Muscle layer of duodenum (tissue), 2 donors: ENCODE measurements around the gene EPAS1.
A peak's percentile ranks its signal among the peaks of the same experiment; 100 is the strongest.

Source experiments
- H3K27ac ChIP-seq: one replicate; pipeline ENCODE4 v1.7.0; 2013; ENCODE audit warnings: mild to moderate bottlenecking, low read length
- H3K27me3 ChIP-seq: one replicate; pipeline ENCODE4 v1.7.0; 2013; ENCODE audit warnings: low read depth, mild to moderate bottlenecking, control low read depth, low read length
- H3K36me3 ChIP-seq, 2 donors: one replicate each; pipeline ENCODE4 v1.7.0; 2013; ENCODE audit warnings: low read length in 2 of 2, control low read depth in 1 of 2, mild to moderate bottlenecking in 1 of 2; ENCODE audit not compliant: insufficient read depth in 2 of 2, control insufficient read depth in 1 of 2
- H3K4me1 ChIP-seq, 2 donors: one replicate each; pipeline ENCODE4 v1.7.0; 2013; ENCODE audit warnings: low read length in 2 of 2, mild to moderate bottlenecking in 2 of 2, control low read depth in 1 of 2, moderate library complexity in 1 of 2; ENCODE audit not compliant: insufficient read depth in 2 of 2, control insufficient read depth in 1 of 2
- H3K4me3 ChIP-seq, 2 donors: one replicate each; pipeline ENCODE4 v1.7.0; 2013; ENCODE audit warnings: low read length in 2 of 2, low read depth in 1 of 2, mild to moderate bottlenecking in 1 of 2
- H3K9me3 ChIP-seq, 2 donors: one replicate each; pipeline ENCODE4 v1.7.0; 2013; ENCODE audit warnings: low read length in 2 of 2, control low read depth in 1 of 2, mild to moderate bottlenecking in 1 of 2; ENCODE audit not compliant: control insufficient read depth in 1 of 2
- donor health status: healthy.

EPAS1 gene

DNA sequence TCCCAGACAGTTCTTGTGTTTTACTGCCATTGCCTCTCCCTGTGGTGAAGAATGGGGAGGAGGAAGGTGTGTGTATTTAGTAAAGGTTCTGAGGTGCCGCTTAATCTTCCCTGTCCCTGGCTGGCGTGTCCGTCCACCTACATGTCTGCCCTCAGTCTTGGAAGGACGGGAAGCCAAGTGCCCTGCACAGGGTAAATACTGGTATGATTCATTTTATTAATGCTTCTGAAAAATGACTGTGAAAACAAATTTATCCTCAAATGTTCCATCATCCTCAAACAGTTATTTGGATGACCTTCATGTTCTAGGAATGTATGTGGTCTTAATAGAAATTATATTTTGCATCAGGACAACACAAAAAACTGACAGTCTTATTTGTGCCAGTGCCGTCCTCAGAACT lies 6.6 kb downstream of the EPAS1 start:
- Histone ChIP-seq H3K27ac (no peak overlapping the region), H3K4me1 (peaks cover 0 to 15% of the 10 kb centered on the region in 2 donors), H3K4me3 (no peak overlapping the region), H3K27me3 (no peaks in the 10 kb centered on the region), H3K36me3 (no peaks in the 10 kb centered on the region), H3K9me3 (no peaks in the 10 kb centered on the region)

GRCh38 chr2:46304635-46305034 lies 7.4 kb downstream of the EPAS1 start:
- no peaks in the 10 kb centered on the region for H3K36me3 ChIP-seq
- H3K4me1 ChIP-seq, result peaks cover 0 to 22% of the 10 kb centered on the region in 2 donors
- H3K27me3 ChIP-seq, result no peaks in the 10 kb centered on the region
- H3K4me3 ChIP-seq, result no peak overlapping the region
- H3K9me3 ChIP-seq, result no peaks in the 10 kb centered on the region
- H3K27ac ChIP-seq, result no peak overlapping the region

GRCh38 chr2:46305187-46305586 lies 8.0 kb downstream of the EPAS1 start:
- peaks cover 0 to 25% of the 10 kb centered on the region in 2 donors for H3K4me1 ChIP-seq
- no peaks in the 10 kb centered on the region for H3K27me3 ChIP-seq
- no peaks in the 10 kb centered on the region for H3K36me3 ChIP-seq
- H3K9me3 ChIP-seq, result no peaks in the 10 kb centered on the region
- H3K27ac ChIP-seq, result peak overlapping the region; percentile 79
- H3K4me3 ChIP-seq, result no peak overlapping the region

DNA sequence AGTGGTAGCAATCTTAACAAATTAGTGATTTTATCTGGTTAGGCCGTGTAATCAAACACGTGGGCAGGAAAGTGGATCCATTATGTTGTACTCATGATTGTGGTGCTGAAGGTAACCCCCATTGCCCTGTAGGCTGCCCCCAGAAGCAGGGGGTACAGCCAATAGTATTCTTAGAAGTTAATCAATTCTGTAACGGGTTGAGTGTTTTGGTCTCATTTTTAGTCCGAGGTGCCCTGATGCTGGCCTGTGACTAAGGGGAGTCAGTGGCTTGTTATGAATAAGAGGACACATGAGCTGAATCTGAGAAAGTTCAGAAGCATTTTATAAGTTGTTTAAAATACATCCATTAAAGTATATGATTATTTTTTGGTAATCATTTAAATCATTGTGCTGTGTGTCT lies 8.6 kb downstream of the EPAS1 start:
- no peaks in the 10 kb centered on the region for H3K9me3 ChIP-seq
- peak overlapping the region; percentile 79 for H3K27ac ChIP-seq
- no peak overlapping the region for H3K4me3 ChIP-seq
- H3K36me3 ChIP-seq, result no peaks in the 10 kb centered on the region
- H3K4me1 ChIP-seq, result peaks cover 0 to 25% of the 10 kb centered on the region in 2 donors
- no peaks in the 10 kb centered on the region for H3K27me3 ChIP-seq

DNA sequence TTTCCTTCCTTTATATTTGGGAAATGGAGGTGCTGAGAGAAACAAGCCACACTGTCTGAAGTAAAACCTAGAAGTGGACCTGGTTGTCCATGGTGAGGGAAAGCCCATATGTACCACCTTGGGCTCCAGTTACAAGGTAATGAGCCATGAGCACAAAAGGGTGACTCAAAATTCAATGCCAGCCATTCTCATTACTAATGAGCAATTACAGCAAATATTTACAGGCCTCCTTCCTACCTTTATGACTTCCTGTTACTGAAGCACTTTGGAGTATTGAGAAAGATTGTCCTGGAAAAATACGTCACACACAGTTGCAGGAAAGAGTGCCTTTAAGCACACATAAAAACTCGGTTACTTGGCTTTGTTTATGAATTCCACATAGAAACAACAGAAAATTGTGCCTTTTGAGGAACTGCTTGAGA lies 9.1 kb downstream of the EPAS1 start:
- H3K36me3 ChIP-seq, result no peaks in the 10 kb centered on the region
- no peaks in the 10 kb centered on the region for H3K9me3 ChIP-seq
- no peak overlapping the region for H3K4me3 ChIP-seq
- H3K27ac ChIP-seq, result peak overlapping the region; percentile 79
- H3K4me1 ChIP-seq, result peaks cover 0 to 25% of the 10 kb centered on the region in 2 donors
- no peaks in the 10 kb centered on the region for H3K27me3 ChIP-seq

- Histone ChIP-seq H3K9me3 (no peaks in the 10 kb centered on the region), H3K4me3 (no peak overlapping the region), H3K27me3 (no peaks in the 10 kb centered on the region), H3K36me3 (no peaks in the 10 kb centered on the region), H3K4me1 (peaks cover 0 to 29% of the 10 kb centered on the region in 2 donors), H3K27ac (peak overlapping the region; percentile 79)
Measured at GRCh38 chr2:46306988-46307655, 9.9 kb downstream of the EPAS1 start.

DNA sequence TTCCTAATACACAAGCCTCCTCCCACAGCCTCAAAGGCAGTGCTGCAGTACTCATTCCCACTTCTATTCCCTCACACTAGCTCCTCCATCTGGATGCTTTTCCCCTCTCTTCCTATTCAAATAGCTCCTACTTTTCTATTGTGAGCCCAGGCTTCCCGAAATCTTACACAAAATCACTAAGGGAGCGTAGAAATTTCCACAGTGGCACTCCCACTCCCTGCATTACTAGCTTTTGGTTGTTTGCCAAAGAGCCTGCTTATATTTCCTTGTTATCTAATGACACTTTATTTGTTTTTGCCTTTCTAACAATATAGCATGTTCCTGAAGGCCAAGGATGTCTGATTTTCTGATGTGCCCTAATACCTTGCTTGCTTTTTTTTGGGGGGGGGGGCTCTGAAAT lies 10.9 kb downstream of the EPAS1 start:
- Histone ChIP-seq H3K4me1 (peaks cover 0 to 31% of the 10 kb centered on the region in 2 donors), H3K27me3 (no peaks in the 10 kb centered on the region), H3K9me3 (no peaks in the 10 kb centered on the region), H3K36me3 (no peaks in the 10 kb centered on the region), H3K27ac (peak overlapping the region; percentile 79), H3K4me3 (no peak overlapping the region)

DNA sequence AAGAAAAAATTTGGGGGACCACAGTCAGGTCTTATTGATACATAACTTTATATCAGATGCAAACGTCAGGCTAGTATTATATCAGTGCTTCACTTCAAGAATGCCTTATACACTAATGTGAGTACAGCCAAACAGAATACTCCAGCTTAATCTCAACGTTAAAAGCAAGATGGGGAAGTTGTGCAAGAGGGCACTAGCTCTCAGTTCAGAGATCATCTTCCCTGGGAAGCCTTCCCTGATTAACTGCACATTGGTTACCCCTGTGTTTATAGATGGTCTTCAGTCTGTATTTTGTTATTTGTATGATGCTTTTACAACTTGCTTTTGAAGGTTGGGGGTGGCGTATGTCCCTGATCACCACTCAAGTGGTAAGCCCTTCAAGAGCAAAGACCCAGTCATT lies 11.4 kb downstream of the EPAS1 start:
- peaks cover 0 to 31% of the 10 kb centered on the region in 2 donors for H3K4me1 ChIP-seq
- no peaks in the 10 kb centered on the region for H3K9me3 ChIP-seq
- no peaks in the 10 kb centered on the region for H3K36me3 ChIP-seq
- no peaks in the 10 kb centered on the region for H3K27me3 ChIP-seq
- H3K4me3 ChIP-seq, result no peak overlapping the region
- no peak overlapping the region for H3K27ac ChIP-seq

- no peaks in the 10 kb centered on the region for H3K9me3 ChIP-seq
- H3K4me1 ChIP-seq, result peaks cover 0 to 31% of the 10 kb centered on the region in 2 donors
- no peak overlapping the region for H3K27ac ChIP-seq
- no peaks in the 10 kb centered on the region for H3K27me3 ChIP-seq
- no peaks in the 10 kb centered on the region for H3K36me3 ChIP-seq
- no peak overlapping the region for H3K4me3 ChIP-seq
Measured at GRCh38 chr2:46309052-46309953, 12.1 kb downstream of the EPAS1 start.

GRCh38 chr2:46310446-46310845 lies 13.2 kb downstream of the EPAS1 start:
- Histone ChIP-seq H3K4me1 (peaks cover 2 to 39% of the 10 kb centered on the region in 2 donors), H3K9me3 (no peaks in the 10 kb centered on the region), H3K4me3 (no peak overlapping the region), H3K36me3 (no peaks in the 10 kb centered on the region), H3K27ac (no peak overlapping the region), H3K27me3 (no peaks in the 10 kb centered on the region)

DNA sequence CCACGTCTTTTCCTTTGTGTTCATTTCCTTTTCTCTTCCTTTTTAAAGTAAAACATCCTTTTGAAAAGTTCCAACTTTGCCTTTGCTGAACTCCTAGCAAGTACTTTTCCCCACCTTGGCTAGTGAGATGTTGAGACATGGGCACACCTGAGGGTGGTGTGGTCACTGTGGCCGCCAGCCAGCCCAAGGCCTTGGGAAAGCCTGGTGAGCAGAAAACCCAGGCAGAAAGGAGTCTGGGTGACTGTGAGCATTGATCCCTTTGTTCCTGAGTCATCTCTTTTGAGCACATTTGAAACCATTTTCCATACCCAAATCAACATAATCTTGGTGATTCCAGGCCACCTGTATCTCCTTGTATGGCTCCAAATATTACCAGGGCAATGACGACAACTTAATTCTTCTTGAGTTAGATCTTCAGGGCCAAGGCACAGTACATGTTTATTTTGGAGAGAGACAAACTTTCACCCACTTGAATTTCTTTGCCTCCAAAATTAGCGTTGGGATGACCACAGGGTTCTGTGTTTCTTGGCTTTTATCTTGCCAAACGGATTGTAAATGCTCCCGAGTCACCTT lies 14.5 kb downstream of the EPAS1 start:
- H3K27ac ChIP-seq, result peak overlapping the region; percentile 57
- peaks cover 5 to 40% of the 10 kb centered on the region in 2 donors for H3K4me1 ChIP-seq
- H3K4me3 ChIP-seq, result no peak overlapping the region
- no peaks in the 10 kb centered on the region for H3K9me3 ChIP-seq
- H3K27me3 ChIP-seq, result no peaks in the 10 kb centered on the region
- no peaks in the 10 kb centered on the region for H3K36me3 ChIP-seq
